DOHH2 (cell line): ENCODE measurements around the gene SETD3.
A peak's percentile ranks its signal among the peaks of the same experiment; 100 is the strongest.

Experiments
- H3F3A ChIP-seq: fragments of 200-600 bp; sonication (generic), shearing (Covaris generic); 2 replicates; pipeline ENCODE4 v1.6.0; 2016; ENCODE audit warnings: antibody characterized with exemption, mild to moderate bottlenecking; ENCODE audit not compliant: control insufficient read depth, insufficient read depth
- H3K27ac ChIP-seq: fragments of 200-600 bp; sonication (generic); 2 replicates; pipeline ENCODE4 v1.5.1; 2014; ENCODE audit warnings: low read depth, mild to moderate bottlenecking, low read length, moderate library complexity
- H3K27me3 ChIP-seq: fragments of 200-600 bp; sonication (generic); 2 replicates; pipeline ENCODE4 v1.6.1; 2014; ENCODE audit warnings: mild to moderate bottlenecking, low read length, mixed read lengths; ENCODE audit not compliant: control insufficient read depth
- H3K36me3 ChIP-seq: fragments of 200-600 bp; sonication (generic); 2 replicates; pipeline ENCODE4 v1.6.1; 2014; ENCODE audit warnings: mild to moderate bottlenecking, low read length, moderate library complexity, mixed read lengths; ENCODE audit not compliant: control insufficient read depth
- H3K4me1 ChIP-seq: fragments of 200-600 bp; sonication (generic); 2 replicates; pipeline ENCODE4 v1.6.1; 2014; ENCODE audit warnings: mild to moderate bottlenecking, low read length, mixed read lengths; ENCODE audit not compliant: control insufficient read depth
- H3K4me2 ChIP-seq: fragments of 200-600 bp; sonication (generic); 2 replicates; pipeline ENCODE4 v1.6.0; 2014; ENCODE audit warnings: mild to moderate bottlenecking, low read length, moderate library complexity
- H3K4me3 ChIP-seq: fragments of 200-600 bp; sonication (generic); 2 replicates; pipeline ENCODE4 v1.5.1; 2014; ENCODE audit warnings: mild to moderate bottlenecking, low read length, mixed read lengths
- H3K79me2 ChIP-seq: fragments of 200-600 bp; sonication (generic); 2 replicates; pipeline ENCODE4 v1.6.1; 2014; ENCODE audit warnings: mild to moderate bottlenecking, low read length, mixed read lengths; ENCODE audit not compliant: control insufficient read depth
- H3K9me2 ChIP-seq: fragments of 200-600 bp; sonication (generic); replicated peaks from 2 replicates; pipeline ENCODE4 v1.6.1; 2014; ENCODE audit warnings: mild to moderate bottlenecking, low read length, mixed read lengths; ENCODE audit not compliant: control insufficient read depth
- H3K9me3 ChIP-seq: fragments of 200-600 bp; sonication (generic); 2 replicates; pipeline ENCODE4 v1.6.1; 2014; ENCODE audit warnings: antibody characterized with exemption, low read length, mixed read lengths; ENCODE audit not compliant: control insufficient read depth, insufficient read depth
- H4K20me1 ChIP-seq: fragments of 200-600 bp; sonication (generic); 2 replicates; pipeline ENCODE4 v1.6.0; 2014; ENCODE audit warnings: low read depth, mild to moderate bottlenecking, antibody characterized with exemption, low read length, moderate library complexity; ENCODE audit not compliant: control insufficient read depth, insufficient read depth
- EZH2phosphoT487 ChIP-seq: fragments of 200-600 bp; sonication (generic); IDR thresholded peaks from 2 replicates; pipeline ENCODE4 v1.6.1; 2017; ENCODE audit warnings: borderline replicate concordance, mild to moderate bottlenecking, antibody characterized with exemption, low read length, moderate library complexity, mixed read lengths
- TF ChIP-seq, protein P1 (sequence below): fragments of 200-600 bp; sonication (generic); IDR thresholded peaks from one replicate; pipeline ENCODE4 v1.5.1; 2014; ENCODE audit warnings: antibody characterized with exemption, mild to moderate bottlenecking, low read depth, low read length; ENCODE audit not compliant: poor library complexity, severe bottlenecking

Gene SETD3

DNA sequence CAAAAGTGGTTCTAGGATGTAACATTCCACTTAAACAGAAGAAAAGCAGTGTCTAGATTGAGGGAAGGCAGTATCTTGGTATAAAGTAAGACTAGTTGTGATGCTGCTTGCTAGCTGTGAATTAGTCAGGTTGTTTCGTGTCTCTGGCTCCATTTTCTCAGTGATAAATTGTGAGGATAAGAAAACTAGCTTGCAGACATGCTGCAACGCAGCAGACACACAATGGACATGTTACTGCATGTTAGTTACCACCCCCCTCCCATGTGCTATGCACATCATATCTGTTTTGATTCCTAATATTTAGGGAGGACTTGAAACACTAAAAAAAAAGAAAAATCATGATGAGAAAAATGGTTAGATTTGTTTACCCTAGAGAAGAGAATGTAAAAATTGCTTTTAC, 3.4 kb upstream of the SETD3 start:
- Histone ChIP-seq H3K27me3 (no peaks in the 10 kb centered on the region), H3K9me3 (no peaks in the 10 kb centered on the region), H3F3A (no peaks in the 10 kb centered on the region), H3K9me2 (no peaks in the 10 kb centered on the region), H3K36me3 (peaks cover 8% of the 10 kb centered on the region), H3K4me3 (no peak overlapping the region), H3K4me2 (no peak overlapping the region), H3K4me1 (peaks cover 23% of the 10 kb centered on the region), H4K20me1 (peaks cover 61% of the 10 kb centered on the region), H3K27ac (no peak overlapping the region), H3K79me2 (peaks cover 90% of the 10 kb centered on the region)
- TF ChIP-seq, protein P1, sequence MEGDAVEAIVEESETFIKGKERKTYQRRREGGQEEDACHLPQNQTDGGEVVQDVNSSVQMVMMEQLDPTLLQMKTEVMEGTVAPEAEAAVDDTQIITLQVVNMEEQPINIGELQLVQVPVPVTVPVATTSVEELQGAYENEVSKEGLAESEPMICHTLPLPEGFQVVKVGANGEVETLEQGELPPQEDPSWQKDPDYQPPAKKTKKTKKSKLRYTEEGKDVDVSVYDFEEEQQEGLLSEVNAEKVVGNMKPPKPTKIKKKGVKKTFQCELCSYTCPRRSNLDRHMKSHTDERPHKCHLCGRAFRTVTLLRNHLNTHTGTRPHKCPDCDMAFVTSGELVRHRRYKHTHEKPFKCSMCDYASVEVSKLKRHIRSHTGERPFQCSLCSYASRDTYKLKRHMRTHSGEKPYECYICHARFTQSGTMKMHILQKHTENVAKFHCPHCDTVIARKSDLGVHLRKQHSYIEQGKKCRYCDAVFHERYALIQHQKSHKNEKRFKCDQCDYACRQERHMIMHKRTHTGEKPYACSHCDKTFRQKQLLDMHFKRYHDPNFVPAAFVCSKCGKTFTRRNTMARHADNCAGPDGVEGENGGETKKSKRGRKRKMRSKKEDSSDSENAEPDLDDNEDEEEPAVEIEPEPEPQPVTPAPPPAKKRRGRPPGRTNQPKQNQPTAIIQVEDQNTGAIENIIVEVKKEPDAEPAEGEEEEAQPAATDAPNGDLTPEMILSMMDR: no peak
- no peak for TF ChIP-seq EZH2phosphoT487

DNA sequence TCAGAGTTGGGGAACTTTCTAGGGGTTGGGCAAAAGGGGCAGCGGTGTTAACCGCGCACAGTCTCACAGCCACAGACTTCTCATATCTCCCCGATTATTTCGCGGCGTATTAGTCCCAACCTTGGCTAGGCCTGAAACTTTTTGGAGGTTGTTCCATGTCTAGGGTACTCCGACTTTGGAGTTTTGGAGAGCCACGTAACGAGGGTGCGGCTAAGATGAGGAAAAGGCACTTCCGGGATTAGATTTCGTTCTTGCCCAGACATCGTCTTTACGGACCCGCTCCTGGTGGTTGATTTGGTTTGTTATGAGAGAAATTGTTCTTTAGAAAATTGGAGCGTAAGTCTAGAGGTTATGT, 1.1 kb upstream of the SETD3 start:
- Histone ChIP-seq H3K4me2 (peak overlapping the region; percentile 95), H3K36me3 (peaks cover 8% of the 10 kb centered on the region), H3K9me2 (no peaks in the 10 kb centered on the region), H3K4me3 (peak overlapping the region; percentile 99), H3K79me2 (peaks cover 90% of the 10 kb centered on the region), H4K20me1 (peaks cover 56% of the 10 kb centered on the region), H3K9me3 (no peaks in the 10 kb centered on the region), H3K27ac (peak overlapping the region; percentile 37), H3K27me3 (no peaks in the 10 kb centered on the region), H3K4me1 (peaks cover 35% of the 10 kb centered on the region), H3F3A (no peaks in the 10 kb centered on the region)
- TF ChIP-seq, protein P1: no peak
- no peak for TF ChIP-seq EZH2phosphoT487

DNA sequence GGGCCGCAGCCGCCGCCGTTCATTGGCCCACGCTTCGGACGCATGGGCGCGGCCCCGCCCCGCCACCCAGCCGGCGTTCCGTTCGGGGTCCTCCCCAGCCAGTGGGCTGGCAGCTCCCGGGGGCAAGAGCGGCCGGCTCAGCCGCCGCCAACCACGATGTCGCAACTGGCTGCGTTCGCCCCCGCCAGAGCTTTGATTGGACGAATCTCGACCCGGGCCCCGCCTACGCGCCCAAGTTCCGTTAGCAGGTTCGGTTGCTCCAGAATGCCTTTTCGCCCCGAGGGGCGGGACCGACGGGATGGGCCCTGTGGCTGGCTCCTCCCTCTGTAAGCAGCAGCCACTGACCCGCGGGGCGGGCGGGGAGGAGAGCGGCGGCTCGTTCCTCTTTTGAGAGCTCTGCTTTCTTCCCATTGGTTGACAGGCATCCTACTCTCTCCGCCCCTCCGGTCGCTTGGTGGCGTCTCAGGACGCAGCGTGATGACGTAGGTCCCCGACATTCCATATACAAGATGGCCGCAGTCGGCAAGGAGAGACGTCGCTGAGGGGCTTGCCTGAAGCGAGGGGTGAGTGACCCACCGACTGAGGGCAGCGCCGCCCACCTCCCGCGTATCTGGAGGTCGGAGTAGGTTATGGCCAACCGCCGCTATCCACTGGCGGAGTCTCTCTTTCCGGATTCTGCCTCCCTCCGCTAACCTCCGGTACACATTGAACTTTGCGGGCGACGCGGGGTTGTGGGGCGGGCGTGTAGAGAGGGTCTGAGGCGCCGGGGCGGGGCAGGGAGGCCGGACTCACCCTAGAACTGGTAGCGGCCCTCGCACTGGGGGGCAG, 472 bp upstream of the SETD3 start, which contains the start of gene CCNK:
TSS of gene CCNK (plus strand) at position 493 of the 828 bp plus-strand sequence. CDS start 11,269 bp downstream, outside the sequence.
- no peaks in the 10 kb centered on the region for H3K27me3 ChIP-seq
- no peaks in the 10 kb centered on the region for H3F3A ChIP-seq
- H3K4me1 ChIP-seq: peaks cover 35% of the 10 kb centered on the region
- H4K20me1 ChIP-seq: peaks cover 53% of the 10 kb centered on the region
- no peaks in the 10 kb centered on the region for H3K9me3 ChIP-seq
- H3K36me3 ChIP-seq: peaks cover 8% of the 10 kb centered on the region
- H3K9me2 ChIP-seq: no peaks in the 10 kb centered on the region
- no peak for TF ChIP-seq EZH2phosphoT487
- peak within 1 kb of the TSS; percentile 99 for H3K4me3 ChIP-seq
- peak within 1 kb of the TSS; percentile 95 for H3K4me2 ChIP-seq
- H3K27ac ChIP-seq: peak within 1 kb of the TSS; percentile 37
- H3K79me2 ChIP-seq: peaks cover 90% of the 10 kb centered on the region

DNA sequence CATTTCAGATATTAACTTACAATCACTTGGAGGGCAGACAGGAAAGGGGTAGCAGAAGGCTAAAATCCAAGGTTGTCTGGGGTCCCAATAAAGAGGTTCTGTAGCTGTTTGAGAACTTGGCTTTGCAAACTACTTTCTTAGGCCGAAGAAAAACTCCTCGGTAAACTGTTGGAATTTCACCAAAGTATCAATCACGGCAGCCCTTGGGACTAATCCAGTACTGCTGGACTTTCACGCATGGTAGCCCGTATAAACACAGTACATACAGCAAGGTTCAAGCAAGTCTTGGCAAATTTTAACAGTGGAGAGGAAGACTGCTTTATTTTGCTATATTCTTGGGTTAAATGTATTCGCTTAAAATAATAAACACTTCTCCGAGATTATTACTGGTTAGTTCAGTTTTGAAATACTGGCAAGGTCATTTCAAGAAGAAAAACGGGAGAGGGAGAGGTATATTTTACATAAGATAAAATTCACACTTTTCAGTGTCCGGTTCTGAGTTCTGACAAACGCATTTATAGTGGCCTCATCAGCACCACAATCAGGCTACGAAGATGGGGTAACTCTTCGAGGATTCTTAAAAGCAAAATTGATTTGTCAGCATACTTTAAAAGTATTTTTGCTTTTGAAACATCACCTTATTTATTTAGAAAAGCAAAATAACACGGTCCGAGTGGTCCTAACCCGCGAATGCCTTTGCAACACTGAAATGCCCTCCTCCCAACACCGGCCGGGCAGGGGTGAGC, 1.3 kb downstream of the SETD3 start:
- peak overlapping the region; percentile 94 for H3K4me2 ChIP-seq

More for the DNA sequence above, 1.3 kb downstream of the SETD3 start:
- no peak for TF ChIP-seq EZH2phosphoT487
- TF ChIP-seq, protein P1: no peak
- Histone ChIP-seq H3K4me1 (peaks cover 35% of the 10 kb centered on the region), H3F3A (no peaks in the 10 kb centered on the region), H3K79me2 (peaks cover 90% of the 10 kb centered on the region), H3K9me3 (no peaks in the 10 kb centered on the region), H3K27ac (no peak overlapping the region), H3K9me2 (no peaks in the 10 kb centered on the region), H4K20me1 (peaks cover 65% of the 10 kb centered on the region), H3K27me3 (no peaks in the 10 kb centered on the region), H3K4me3 (peak overlapping the region; percentile 82), H3K36me3 (peaks cover 8% of the 10 kb centered on the region)
